Omental fat pad (tissue), 4 donors: Measurements from ENCODE around the gene HPSE2. TPM values are rescaled to one million over a fixed set of nuclear protein-coding genes. Genes with fewer than 3 reads are reported as not detected.

Experiments used
- ATAC-seq: fragments of 150-250 bp; one replicate; pipeline ENCODE4 v1.9.1; 2016; ENCODE audit warnings: mild to moderate bottlenecking, moderate library complexity; ENCODE audit not compliant: low FRiP score
- DNase-seq: peaks from one replicate; pipeline ENCODE4 v3.0.0-alpha.2; 2019; ENCODE audit warnings: low spot score
- total RNA-seq, 4 donors: library from RNA; depleted of rRNA; stranded (reverse); fragments of >200 nt; gene quantifications; one replicate each; pipeline ENCODE4 v1.1.0, GENCODE V29; 2016
- TF ChIP-seq, protein P1 (sequence below), 3 donors: fragments of 450-650 bp; IDR thresholded peaks; one replicate each; pipeline ENCODE4 v1.5.1; 2016 to 2017; ENCODE audit warnings: antibody characterized with exemption in 3 of 3, mild to moderate bottlenecking in 3 of 3, moderate library complexity in 2 of 3

Gene HPSE2
- total RNA-seq, 4 donors from 2014 or later = 0.24 to 1.5 (median 0.46) TPM

DNA sequence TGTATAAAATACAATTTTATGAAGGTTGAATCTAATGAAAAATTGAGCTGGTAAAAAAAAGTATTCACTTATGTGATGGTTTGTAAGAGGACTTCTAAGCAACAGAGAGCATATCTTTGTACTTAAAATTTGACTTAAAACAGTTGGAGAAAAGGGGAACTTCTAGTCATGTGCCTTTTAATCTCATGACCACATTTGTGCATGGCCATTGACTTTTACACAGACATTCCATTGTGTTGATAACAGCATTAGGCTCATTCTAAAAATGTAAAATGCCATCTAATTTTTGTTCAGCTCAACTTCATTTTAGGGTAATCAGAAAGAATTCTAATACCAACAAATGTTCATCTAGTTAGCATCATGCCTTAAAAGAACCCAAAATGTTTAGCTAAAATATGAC is 119.9 kb downstream of the HPSE2 start:
- TF ChIP-seq, protein P1, sequence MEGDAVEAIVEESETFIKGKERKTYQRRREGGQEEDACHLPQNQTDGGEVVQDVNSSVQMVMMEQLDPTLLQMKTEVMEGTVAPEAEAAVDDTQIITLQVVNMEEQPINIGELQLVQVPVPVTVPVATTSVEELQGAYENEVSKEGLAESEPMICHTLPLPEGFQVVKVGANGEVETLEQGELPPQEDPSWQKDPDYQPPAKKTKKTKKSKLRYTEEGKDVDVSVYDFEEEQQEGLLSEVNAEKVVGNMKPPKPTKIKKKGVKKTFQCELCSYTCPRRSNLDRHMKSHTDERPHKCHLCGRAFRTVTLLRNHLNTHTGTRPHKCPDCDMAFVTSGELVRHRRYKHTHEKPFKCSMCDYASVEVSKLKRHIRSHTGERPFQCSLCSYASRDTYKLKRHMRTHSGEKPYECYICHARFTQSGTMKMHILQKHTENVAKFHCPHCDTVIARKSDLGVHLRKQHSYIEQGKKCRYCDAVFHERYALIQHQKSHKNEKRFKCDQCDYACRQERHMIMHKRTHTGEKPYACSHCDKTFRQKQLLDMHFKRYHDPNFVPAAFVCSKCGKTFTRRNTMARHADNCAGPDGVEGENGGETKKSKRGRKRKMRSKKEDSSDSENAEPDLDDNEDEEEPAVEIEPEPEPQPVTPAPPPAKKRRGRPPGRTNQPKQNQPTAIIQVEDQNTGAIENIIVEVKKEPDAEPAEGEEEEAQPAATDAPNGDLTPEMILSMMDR (IDR thresholded peaks at IDR 0.05) = no peak
- ATAC-seq = no peak
- DNase-seq = no peak

GRCh38 chr10:99085358-99085757 is 150.3 kb downstream of the HPSE2 start:
- TF ChIP-seq, protein P1 (IDR thresholded peaks at IDR 0.05) = no peak
- DNase-seq = no peak
- no peak for ATAC-seq

DNA sequence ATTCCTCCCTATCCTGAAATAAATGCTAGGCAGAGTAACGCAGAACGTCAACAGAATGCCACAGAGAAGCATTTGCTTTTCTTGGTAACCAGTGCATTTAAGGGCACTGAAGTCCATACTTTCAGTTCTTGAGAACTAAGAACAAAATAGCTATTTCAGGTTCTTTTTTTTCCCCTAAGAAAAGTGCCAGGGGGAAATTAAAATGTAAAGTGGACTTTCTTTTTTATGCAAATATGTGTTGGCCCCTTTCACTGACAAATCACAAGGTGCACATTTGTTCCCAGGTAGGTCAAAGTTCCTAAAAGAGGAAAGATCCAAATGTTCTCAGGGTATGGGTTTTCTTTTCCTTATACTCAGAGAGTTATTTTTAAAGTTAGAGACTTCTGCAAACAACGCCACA is 151.5 kb downstream of the HPSE2 start:
- ATAC-seq (no peak), DNase-seq (no peak)
- TF ChIP-seq, protein P1 (IDR thresholded peaks at IDR 0.05) = no peak

GRCh38 chr10:99080275-99080945 is 155.2 kb downstream of the HPSE2 start:
- ATAC-seq (no peak), DNase-seq (no peak)
- TF ChIP-seq, protein P1 (IDR thresholded peaks at IDR 0.05) = no peak

GRCh38 chr10:99062591-99062990 is 173.1 kb downstream of the HPSE2 start:
- no peak for ATAC-seq
- TF ChIP-seq, protein P1 (IDR thresholded peaks at IDR 0.05) = no peak
- DNase-seq = no peak

DNA sequence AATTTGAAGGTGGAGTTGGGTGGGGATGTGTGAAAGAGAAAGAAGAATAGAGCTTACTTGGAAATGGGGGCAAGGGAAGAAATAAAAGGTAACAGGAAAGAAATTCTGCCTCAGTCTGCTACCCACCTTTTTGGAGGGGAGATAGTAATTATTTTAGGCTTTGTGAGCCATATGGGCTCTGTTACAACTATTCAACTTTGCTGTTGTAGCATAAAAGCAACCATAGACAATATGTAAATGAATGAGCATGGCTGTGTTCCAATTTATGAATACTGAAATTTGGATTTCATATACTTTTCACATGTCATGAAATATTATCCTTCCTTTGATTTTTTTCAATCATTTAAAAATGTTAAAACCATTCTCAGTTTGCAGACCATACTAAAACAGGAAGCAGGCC is 176.9 kb downstream of the HPSE2 start:
- no peak for ATAC-seq

More for the DNA sequence above, 176.9 kb downstream of the HPSE2 start:
- DNase-seq = no peak
- TF ChIP-seq, protein P1 (IDR thresholded peaks at IDR 0.05) = no peak
